Gastrocnemius medialis (tissue), 4 donors: ENCODE results near the gene KLHDC8B. TPM values are rescaled to one million over a fixed set of nuclear protein-coding genes. Genes with fewer than 3 reads are reported as not detected.
A peak's percentile ranks its signal among the peaks of the same experiment; 100 is the strongest.

Experiments used
- ATAC-seq, 2 donors: fragments of 150-250 bp; one replicate each; pipeline ENCODE4 v1.9.1; 2016
- DNase-seq, 2 donors: peaks; one replicate each; pipeline ENCODE4 v3.0.0-alpha.2; 2019
- H3K27ac ChIP-seq, 4 donors: fragments of 200-600 bp; sonication (generic); 1 replicate in 1 of 4; 2 replicates in 3 of 4; pipeline ENCODE4 v1.5.1; 2016 to 2018; ENCODE audit warnings: mild to moderate bottlenecking in 2 of 4, moderate library complexity in 1 of 4
- H3K27me3 ChIP-seq, 3 donors: fragments of 200-600 bp; sonication (generic) in 2 of 3; 1 replicate in 1 of 3; 2 replicates in 2 of 3; pipeline versions ENCODE4 v1.5.1 to v1.6.0; 2016 to 2019; ENCODE audit warnings: mild to moderate bottlenecking in 1 of 3, moderate library complexity in 1 of 3
- H3K36me3 ChIP-seq, 2 donors: fragments of 200-600 bp; sonication (generic) in 1 of 2; one replicate each; pipeline ENCODE4 v1.5.1; 2017 to 2018
- H3K4me1 ChIP-seq, 2 donors: fragments of 200-600 bp; sonication (generic) in 1 of 2; one replicate each; pipeline ENCODE4 v1.5.1; 2016 to 2017; ENCODE audit warnings: mild to moderate bottlenecking in 2 of 2
- H3K4me3 ChIP-seq, 4 donors: fragments of 200-600 bp; sonication (generic) in 3 of 4; 1 replicate in 1 of 4; 2 replicates in 3 of 4; pipeline ENCODE4 v1.5.1; 2016 to 2019; ENCODE audit warnings: mild to moderate bottlenecking in 2 of 4
- H3K9me3 ChIP-seq, 3 donors: fragments of 200-600 bp; sonication (generic) in 2 of 3; 1 replicate in 1 of 3; 2 replicates in 2 of 3; pipeline ENCODE4 v1.5.1; 2016 to 2019
- CTCF ChIP-seq, 5 experiments: fragments of 450-650 bp in 3 of 5; fragments of 200-600 bp in 2 of 5; sonication (generic) in 2 of 5; IDR thresholded peaks in 4 of 5; conservative IDR thresholded peaks in 1 of 5; 1 replicate in 4 of 5; 2 replicates in 1 of 5; pipeline ENCODE4 v1.5.1; 2016 to 2019; ENCODE audit warnings: antibody characterized with exemption in 5 of 5, mild to moderate bottlenecking in 3 of 5, moderate library complexity in 3 of 5
- POLR2A ChIP-seq, 2 donors: fragments of 450-650 bp; IDR thresholded peaks; one replicate each; pipeline ENCODE4 v1.6.1; 2017; ENCODE audit warnings: antibody characterized with exemption in 2 of 2, mild to moderate bottlenecking in 2 of 2, moderate library complexity in 2 of 2
- in situ Hi-C, 4 donors: fragments of 200-750 bp; cut with MboI; loops; one replicate each; pipeline versions ENCODE4 v1.15.0 to v1.8.0; 2017; ENCODE audit warnings: low sequenced_read_pairs in 4 of 4
- intact Hi-C: fragments of 100-400 bp; cut with DNase I; formaldehyde crosslinking; loops from one replicate; pipeline ENCODE4 v1.15.1; 2023; ENCODE audit warnings: low total_unique reads
- total RNA-seq, 4 donors: library from RNA; depleted of rRNA; stranded (reverse); fragments of >200 nt; gene quantifications; one replicate each; pipeline versions ENCODE4 v1.1.0 to v1.2.3, GENCODE V29; 2016

Gene KLHDC8B
- total RNA-seq, 4 donors from 2014 or later: 15.8 to 35.8 (median 26.0) TPM

- Histone ChIP-seq H3K27me3 (no peaks in the 10 kb centered on the region), H3K4me3 (no peak overlapping the region), H3K9me3 (no peaks in the 10 kb centered on the region), H3K27ac (no peak overlapping the region), H3K4me1 (peaks cover 0 to 6% of the 10 kb centered on the region in 2 donors), H3K36me3 (no peaks in the 10 kb centered on the region)
- DNase-seq (no peak), ATAC-seq (no peak)
- intact Hi-C loops: no loop called here
- in situ Hi-C loops: no loop called here
- TF ChIP-seq CTCF (IDR thresholded peaks at IDR 0.05 in 4 of 5, conservative IDR thresholded peaks at IDR 0.05 in 1 of 5) (no peak), POLR2A (IDR thresholded peaks at IDR 0.05) (no peak)
Measured at GRCh38 chr3:49157289-49157688, 14.1 kb upstream of the KLHDC8B start.

DNA sequence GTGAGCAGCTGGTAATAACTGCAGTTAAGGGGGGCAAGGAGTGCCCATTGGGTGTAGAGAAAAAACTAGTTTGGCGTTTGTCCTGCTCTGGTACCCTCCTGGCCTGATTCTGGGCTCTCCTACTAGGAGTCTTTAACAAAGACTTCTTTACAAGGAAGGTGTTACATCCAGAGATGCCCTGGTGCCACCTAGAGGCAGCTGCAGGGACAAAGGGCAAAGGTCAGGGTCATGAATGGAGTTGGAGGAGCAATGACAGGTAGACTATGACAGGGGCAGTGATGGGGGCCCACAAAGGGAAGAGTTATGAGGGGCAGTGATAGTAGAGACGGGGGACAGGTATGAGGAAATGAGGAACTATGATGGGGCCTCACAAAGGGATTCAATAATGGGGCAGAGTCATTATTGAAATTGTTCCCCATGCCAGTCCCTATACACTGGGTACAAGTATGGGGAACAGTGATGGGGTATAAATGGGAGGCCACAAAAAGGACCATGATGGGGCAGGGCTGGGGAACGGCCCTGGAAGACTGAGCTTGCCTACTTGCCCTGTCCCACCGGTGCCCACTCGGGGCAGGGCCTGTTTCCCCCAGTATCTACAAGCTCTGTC, 13.2 kb upstream of the KLHDC8B start:
- Histone ChIP-seq H3K27me3 (no peaks in the 10 kb centered on the region), H3K4me3 (no peak overlapping the region), H3K36me3 (no peaks in the 10 kb centered on the region), H3K9me3 (no peaks in the 10 kb centered on the region), H3K4me1 (peaks cover 0 to 6% of the 10 kb centered on the region in 2 donors), H3K27ac (no peak overlapping the region)
- DNase-seq (no peak), ATAC-seq (peak in 1 of 2 donors; percentile 42)
- no peak for TF ChIP-seq POLR2A (IDR thresholded peaks at IDR 0.05)
- peak in 2 of 5 experiments; percentile 19 to 28 for TF ChIP-seq CTCF (IDR thresholded peaks at IDR 0.05 in 4 of 5, conservative IDR thresholded peaks at IDR 0.05 in 1 of 5)
- in situ Hi-C loops: no loop called here
- intact Hi-C loops: no loop called here

DNA sequence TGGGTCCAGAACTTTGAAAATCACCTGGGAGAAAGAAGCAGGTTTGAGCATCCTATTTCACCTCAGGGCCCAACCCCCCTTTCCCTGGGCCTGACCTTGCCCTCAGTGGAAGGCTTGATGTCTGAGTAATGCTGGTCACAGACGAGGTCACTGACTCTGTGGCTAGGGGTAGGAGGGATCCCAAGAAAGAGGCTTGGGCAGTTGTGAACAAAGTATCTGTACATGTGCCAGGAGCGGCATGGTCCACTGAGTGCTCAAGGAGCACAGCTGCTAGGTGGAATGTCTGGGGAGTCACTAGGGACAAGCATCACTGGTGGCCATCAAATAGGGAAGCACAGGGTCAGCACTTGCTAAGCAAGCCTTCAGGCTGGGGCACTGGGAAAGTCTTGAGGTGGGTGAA, 12.6 kb upstream of the KLHDC8B start:
- intact Hi-C loops (no loop called here), in situ Hi-C loops (no loop called here)
- DNase-seq: no peak
- Histone ChIP-seq H3K36me3 (peaks cover 0 to 5% of the 10 kb centered on the region in 2 donors), H3K9me3 (no peaks in the 10 kb centered on the region), H3K4me3 (no peak overlapping the region), H3K27me3 (no peaks in the 10 kb centered on the region), H3K27ac (no peak overlapping the region), H3K4me1 (peaks cover 0 to 6% of the 10 kb centered on the region in 2 donors)
- TF ChIP-seq CTCF (IDR thresholded peaks at IDR 0.05 in 4 of 5, conservative IDR thresholded peaks at IDR 0.05 in 1 of 5) (no peak), POLR2A (IDR thresholded peaks at IDR 0.05) (no peak)
- no peak for ATAC-seq

GRCh38 chr3:49161197-49161596, 10.2 kb upstream of the KLHDC8B start:
- DNase-seq (no peak), ATAC-seq (no peak)
- in situ Hi-C loops: loop anchor here (10.0 kb wide), 2 partner anchors 284 to 294 kb away; no protein-coding TSS in a partner anchor
- H3K9me3 ChIP-seq: no peaks in the 10 kb centered on the region
- no peak for TF ChIP-seq POLR2A (IDR thresholded peaks at IDR 0.05)
- no peak for TF ChIP-seq CTCF (IDR thresholded peaks at IDR 0.05 in 4 of 5, conservative IDR thresholded peaks at IDR 0.05 in 1 of 5)
- no peaks in the 10 kb centered on the region for H3K27me3 ChIP-seq
- peaks cover 13 to 20% of the 10 kb centered on the region in 2 donors for H3K4me1 ChIP-seq
- H3K36me3 ChIP-seq: peaks cover 0 to 9% of the 10 kb centered on the region in 2 donors
- H3K27ac ChIP-seq: no peak overlapping the region
- intact Hi-C loops: no loop called here
- no peak overlapping the region for H3K4me3 ChIP-seq
